GM11168 (cell line): ENCODE measurements around the gene TCL1A.

Source experiments
- in situ Hi-C: fragments of 300-500 bp; cut with MboI; formaldehyde crosslinking; loops from one replicate; pipeline ENCODE4 v1.12.0; 2022; ENCODE audit warnings: low sequenced_read_pairs; ENCODE audit not compliant: unreplicated experiment

Gene TCL1A

GRCh38 chr14:95707327-95707726, 6.6 kb downstream of the TCL1A start:
- in situ Hi-C loops = no loop called here

DNA sequence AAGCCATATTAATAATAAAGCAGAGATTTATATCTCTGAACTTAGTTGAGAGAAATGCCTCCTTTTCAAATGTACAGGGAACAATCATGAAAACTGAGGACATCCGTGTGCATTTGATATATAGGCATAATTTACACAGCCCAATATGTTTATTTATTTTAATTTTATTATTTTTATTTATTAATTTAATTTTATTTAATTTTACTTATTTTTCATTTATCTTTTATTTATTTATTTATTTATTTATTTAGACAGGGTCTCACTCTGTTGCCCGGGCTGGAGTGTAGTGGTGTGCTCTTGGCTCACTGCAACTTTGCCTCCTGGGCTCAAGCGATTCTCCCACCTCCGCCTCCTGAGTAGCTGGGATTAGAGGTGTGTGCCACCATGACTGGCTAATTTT, 8.4 kb downstream of the TCL1A start:
- in situ Hi-C loops = no loop called here

DNA sequence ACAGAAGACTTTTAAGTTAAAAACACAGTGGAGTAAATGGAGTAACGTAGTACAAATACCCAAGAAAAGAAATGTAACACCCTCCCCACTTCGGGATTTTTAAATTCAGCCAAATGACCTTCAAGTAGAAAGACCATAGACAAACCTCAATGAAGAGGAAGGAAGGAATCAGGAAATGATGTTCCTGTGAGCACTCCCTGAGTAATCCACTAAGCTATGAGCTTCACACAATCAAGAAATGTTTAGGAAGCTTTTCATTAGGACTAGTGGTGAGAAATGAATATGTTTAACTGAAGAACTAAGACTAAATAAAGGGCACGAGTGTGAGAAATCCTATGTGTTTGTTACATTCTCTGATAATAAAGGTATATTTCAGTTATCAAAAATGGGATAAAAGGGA, 10.1 kb downstream of the TCL1A start:
- in situ Hi-C loops = no loop called here

- in situ Hi-C loops = no loop called here
Measured at GRCh38 chr14:95703341-95703740, 10.6 kb downstream of the TCL1A start.

DNA sequence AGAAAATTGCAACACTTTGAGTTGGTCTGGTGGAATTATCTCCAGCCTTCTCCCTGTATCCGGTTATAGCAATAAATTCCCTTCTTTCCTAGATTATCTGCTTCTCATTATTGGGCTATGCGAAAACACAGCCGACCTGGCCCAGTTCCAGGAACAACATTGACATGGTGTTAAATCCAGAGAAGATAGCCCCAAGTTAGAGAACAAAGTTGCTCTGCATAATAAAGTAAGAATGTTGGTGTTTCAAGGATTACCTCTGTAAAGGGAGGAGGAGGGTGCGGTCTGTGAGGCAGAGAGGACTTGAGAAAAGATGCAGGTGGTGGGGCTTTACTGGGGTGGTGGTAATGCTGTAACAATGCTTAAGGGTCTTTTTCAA, 12.1 kb downstream of the TCL1A start:
- in situ Hi-C loops = no loop called here

DNA sequence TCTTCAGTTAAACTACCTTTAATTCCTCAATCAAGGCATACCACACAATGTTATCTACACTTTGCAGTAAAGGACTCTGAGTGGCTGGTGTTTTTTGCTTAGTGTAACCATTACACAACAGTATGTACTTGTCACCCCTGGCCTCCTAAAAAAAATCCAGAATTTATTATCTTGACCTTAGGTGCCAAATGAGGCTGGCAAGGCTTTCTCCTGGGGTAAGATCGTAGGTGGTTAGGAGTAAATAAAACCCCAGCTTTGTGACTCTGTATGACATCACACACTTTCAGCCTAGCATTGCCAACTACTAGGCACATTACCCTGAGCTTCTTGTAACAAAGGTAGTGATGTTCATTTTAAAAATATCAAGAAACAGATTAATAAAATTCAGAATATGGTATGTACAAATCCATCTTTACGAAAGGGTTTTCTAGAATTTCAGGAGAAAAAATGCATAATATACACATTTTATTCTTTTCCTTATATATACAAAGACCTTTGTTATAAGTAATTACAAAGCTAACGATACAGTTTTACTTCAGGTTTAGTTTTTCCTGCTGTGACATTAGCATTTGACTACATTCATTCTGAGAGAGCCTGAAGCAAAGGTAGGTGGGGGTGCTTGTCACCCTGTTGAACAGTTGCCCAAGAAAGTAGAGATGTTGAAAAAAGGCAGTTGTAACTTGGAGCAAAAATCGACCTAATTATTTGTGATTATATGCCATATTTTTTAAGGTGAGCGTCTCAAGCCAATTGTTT, 13.5 kb downstream of the TCL1A start:
- in situ Hi-C loops = no loop called here

DNA sequence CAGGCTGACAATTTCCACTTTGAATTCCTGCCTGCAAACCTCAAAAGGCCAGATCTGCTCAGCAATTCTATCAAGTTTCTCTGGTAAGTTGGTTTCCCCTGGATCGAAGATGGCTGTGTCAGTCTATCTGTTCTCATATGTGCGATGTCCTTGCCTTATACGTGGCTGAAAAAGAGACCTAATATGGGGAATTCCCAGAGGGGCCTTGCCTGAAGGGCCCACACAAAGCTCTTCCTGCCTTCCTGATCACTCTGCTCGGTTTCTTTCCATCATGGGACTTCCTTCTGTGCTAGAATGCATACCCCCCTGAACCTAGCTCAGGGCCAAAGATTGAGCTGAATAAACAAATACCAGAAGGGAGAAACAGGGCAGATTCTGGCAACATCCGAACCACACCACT, 14.5 kb downstream of the TCL1A start:
- in situ Hi-C loops = no loop called here

DNA sequence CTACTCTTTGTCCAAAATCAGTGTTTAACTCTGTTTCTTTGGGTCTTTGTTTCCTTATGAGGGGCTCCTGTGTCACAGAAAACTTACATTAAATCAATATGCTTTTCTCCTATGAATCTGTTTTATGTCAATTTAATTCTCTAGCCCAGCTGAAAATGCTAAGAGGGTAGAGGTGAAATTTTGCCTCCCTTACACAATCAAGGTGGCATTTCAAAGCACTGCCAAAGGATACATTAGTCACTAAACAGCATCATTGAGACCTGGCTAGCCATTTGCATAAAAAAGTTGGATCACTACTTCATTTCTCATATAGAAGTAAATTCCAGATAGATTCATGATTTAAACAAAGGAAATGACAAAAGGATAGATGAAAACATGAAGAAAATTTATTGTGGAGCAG, 15.6 kb downstream of the TCL1A start:
- in situ Hi-C loops = no loop called here

DNA sequence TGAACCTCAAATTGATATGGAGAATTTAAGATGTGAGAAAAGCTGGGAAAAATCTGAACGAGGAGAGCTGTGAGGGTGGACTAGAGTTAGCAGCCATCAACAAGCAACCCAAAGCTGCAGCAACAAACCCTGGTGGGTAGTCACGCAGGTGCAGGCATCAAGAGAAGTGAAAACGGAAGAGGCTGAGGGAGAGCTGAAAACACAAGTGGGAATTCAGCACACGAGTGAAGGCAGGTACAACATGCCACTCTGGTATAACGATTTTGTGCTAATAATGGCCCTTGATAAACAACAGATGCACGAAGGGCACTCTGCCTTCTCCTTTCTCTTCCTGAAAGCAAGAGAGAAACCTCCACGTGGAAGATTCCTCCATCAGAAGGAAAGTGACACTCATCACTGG, 16.2 kb downstream of the TCL1A start:
- in situ Hi-C loops = no loop called here

DNA sequence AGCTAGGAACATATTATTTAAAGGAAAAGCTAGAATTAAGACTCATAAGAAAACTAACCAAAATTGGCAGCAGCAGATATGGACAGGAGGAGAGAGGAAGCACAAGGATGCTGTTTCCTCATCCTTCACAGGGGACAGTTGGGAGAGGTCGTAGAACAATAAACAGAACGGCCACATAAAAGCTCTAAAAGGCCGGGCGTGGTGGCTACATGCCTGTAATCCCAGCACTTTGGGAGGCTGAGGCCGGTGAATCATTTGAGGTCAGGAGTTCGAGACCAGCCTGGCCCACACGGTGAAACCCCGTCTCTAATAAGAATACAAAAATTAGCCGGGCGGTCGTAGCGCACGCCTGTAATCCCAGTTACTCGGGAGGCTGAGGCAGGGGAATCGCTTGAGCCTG, 17.2 kb downstream of the TCL1A start:
- in situ Hi-C loops = no loop called here

DNA sequence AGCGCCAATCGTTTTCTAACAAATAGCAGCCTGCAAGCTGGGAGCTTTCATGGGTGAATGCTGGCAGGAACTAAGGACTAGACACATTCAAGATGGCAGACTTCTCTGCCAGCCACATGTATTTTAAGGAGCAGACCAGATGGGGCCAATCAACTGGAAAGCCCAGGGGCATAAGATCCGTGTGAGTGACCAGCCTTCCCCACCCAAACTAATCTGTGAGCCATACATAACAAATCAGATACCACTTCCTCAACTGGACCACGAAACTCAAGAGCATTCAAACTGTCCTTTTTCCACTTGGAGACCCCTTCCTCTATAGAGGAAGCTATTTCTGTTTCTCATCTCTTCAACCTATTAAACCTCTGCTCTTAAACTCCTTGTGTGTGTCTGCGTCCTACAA, 18.0 kb downstream of the TCL1A start:
- in situ Hi-C loops = no loop called here

GRCh38 chr14:95695051-95695450, 18.9 kb downstream of the TCL1A start:
- in situ Hi-C loops = no loop called here

DNA sequence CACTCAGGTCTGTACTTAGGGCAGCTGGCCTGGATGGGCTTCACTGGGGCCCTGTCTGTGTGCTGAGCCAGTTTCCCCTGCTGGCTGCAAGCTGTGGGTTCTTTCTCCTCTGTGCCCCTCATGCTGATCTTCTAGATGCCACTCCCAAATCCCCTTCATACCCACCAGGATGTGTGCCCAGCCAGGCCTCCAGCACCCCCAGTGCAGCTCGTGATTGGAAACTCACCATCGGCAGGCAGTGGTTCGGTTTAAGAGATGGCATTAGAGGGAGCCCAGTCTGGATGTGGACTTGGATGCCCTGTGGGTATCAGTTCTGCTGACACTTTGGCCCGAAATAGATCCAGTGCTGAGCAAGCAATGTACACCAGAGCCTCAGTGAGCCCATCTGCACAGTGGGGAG, 21.8 kb downstream of the TCL1A start:
- in situ Hi-C loops = no loop called here

GRCh38 chr14:95691591-95691990, 22.3 kb downstream of the TCL1A start:
- in situ Hi-C loops = no loop called here

GRCh38 chr14:95690815-95691214, 23.1 kb downstream of the TCL1A start:
- in situ Hi-C loops = no loop called here

DNA sequence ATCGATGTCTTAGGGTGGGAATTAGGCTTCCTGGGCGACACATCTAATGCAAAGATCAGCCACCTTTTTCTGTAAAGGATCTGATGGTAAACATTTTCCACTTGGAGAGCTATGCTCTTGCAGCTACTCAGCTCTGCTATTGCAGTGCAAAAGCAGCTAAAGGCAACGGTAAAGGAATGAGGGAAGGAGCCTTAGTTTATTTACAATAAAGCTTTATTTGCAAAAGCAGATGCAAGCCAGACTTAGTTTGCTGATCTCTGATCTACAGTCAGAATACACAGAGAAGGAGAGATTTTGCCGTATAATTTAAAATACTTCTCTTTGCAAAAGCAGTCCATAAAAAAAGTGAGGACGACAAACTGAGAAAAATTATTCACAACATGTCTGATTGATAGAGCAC, 24.5 kb downstream of the TCL1A start:
- in situ Hi-C loops = loop anchor here (5.0 kb wide), 1 partner anchor 82 kb away; no protein-coding TSS in a partner anchor

DNA sequence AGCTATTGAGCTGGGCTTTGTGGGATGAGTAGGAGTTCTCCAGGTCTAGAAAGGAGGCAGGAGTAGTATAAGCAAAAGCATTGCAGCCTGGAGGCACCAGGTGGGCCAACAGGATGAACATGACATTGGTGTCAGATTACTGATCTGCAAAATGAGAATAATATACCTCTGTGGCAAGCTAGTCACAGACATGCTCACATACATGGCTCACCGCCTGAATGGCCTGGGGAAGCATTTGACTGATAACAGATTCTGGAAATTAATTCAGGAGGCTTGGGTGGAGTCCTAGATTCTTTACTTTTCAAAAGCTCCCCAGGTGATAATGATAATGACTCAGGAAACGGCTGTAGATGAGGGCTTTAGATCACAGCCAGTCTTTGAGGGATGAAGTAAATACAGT, 27.0 kb downstream of the TCL1A start:
- in situ Hi-C loops = loop anchor here (5.0 kb wide), 1 partner anchor 80 kb away; no protein-coding TSS in a partner anchor

- in situ Hi-C loops = loop anchor here (5.0 kb wide), 1 partner anchor 79 kb away; no protein-coding TSS in a partner anchor
Measured at GRCh38 chr14:95685978-95686922, 27.7 kb downstream of the TCL1A start, which contains the start of gene TCL1B. Gene TCL1B, plus strand, starts transcription at chr14:95686426. Its CDS starts 42 bp downstream, at chr14:95686468.

DNA sequence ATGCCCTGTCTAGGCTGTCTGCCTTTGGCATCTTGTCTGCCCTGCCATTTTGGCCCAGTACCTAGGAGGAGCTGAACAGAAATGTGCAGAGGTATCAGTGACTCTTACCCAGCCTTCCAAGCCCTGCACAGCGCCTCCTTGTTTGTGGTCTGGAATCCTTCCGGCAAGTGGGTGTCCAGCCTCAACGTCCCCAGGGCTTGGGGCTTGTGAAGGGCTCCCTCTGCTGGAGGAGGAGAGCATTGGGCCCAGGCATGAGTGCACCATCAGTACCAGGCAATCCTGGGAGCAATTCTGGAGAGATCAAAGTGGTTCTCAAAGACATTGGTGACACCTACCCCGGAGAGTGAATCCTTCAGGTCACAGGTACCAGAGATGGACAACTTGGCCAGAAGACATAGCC, 30.1 kb downstream of the TCL1A start:
- in situ Hi-C loops = no loop called here

DNA sequence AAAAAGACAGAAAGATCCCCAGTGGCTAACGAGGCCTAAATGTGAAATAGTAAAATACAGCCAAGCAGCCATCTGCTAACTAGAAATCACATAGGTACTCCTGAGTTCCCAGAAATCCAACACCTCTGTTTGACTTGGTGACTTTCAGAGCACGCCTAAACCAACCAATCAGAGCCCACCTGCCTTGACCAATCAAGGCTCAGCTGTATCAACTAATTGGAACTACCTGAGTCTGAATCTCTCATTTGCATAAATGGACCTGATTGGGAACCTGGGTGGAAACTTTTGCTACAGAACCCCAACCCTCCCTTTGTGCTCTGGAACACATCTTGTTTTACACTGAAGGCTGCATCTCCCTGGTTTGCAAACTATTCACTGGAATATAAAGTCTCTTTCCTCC, 32.8 kb downstream of the TCL1A start:
- in situ Hi-C loops = no loop called here
